ENCODE results near the gene CDH16.

The CDH16 gene

DNA sequence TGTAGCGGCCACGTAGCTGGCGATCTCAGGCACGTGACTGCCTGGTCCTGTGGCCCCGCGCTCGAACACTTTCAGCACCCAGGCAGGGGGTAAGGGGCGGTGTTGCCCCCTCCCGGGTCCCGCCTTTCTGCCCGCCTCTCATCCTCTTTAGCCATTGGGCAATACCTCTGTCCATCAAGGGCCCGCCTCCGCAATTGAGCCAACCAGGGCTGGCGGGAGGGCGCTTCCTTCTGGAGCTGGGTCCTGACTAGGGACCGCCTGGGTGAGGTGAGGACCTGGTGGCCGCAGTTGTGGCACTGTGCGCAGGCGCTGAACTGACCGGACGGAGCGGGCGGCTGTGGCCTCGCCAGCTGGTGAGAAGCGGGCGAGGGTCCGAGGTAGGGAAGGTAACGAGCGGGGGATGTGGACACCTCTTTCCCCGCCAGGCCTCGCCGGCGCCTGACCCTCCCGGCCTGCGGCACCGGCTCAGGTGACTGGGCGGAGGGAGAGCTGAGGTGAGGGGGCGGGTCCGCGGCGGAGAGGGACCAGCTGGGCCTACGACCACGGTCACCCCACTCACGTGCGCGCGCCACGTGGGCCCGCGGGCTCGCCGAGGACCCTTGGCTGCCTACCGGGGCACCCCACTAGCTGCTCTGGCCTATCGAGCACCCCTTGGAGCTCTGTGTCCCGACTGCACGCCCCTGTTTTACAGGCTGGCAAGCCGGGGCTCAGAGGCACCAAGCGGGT is 38.2 kb downstream of the CDH16 start, which contains the start of gene PDP2 (continued):
- TF ChIP-seq, protein P1, sequence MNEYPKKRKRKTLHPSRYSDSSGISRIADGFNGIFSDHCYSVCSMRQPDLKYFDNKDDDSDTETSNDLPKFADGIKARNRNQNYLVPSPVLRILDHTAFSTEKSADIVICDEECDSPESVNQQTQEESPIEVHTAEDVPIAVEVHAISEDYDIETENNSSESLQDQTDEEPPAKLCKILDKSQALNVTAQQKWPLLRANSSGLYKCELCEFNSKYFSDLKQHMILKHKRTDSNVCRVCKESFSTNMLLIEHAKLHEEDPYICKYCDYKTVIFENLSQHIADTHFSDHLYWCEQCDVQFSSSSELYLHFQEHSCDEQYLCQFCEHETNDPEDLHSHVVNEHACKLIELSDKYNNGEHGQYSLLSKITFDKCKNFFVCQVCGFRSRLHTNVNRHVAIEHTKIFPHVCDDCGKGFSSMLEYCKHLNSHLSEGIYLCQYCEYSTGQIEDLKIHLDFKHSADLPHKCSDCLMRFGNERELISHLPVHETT (tag by site-specific recombination; IDR thresholded peaks at IDR 0.05): no peak
- TF ChIP-seq ZNF223 (tag by site-specific recombination; IDR thresholded peaks at IDR 0.05) (no peak), ZFP41 (tag by site-specific recombination; IDR thresholded peaks at IDR 0.05; ENCODE audit: borderline replicate concordance) (no peak), ZNF221 (tag by site-specific recombination; IDR thresholded peaks at IDR 0.05; ENCODE audit: borderline replicate concordance) (no peak), ZNF660 (tag by site-specific recombination; IDR thresholded peaks at IDR 0.05) (no peak; the same call in 1 of the 2 replicates), GLI2 (tag by site-specific recombination; IDR thresholded peaks at IDR 0.05; ENCODE audit: borderline replicate concordance, low read depth) (no peak), SALL2 (tag by site-specific recombination; IDR thresholded peaks at IDR 0.05; ENCODE audit: borderline replicate concordance) (no peak), ZNF664 (tag by site-specific recombination; IDR thresholded peaks at IDR 0.05) (no peak), ZNF266 (tag by site-specific recombination; IDR thresholded peaks at IDR 0.05; ENCODE audit: low read depth) (no peak), ZSCAN23 (tag by site-specific recombination; IDR thresholded peaks at IDR 0.05) (no peak), ZNF121 (tag by site-specific recombination; IDR thresholded peaks at IDR 0.05) (0 out of 2 replicates have a peak, but pooled peaks have one; percentile 17), ZNF138 (tag by site-specific recombination; IDR thresholded peaks at IDR 0.05; ENCODE audit: borderline replicate concordance) (no peak), ZNF354C (tag by site-specific recombination; IDR thresholded peaks at IDR 0.05; ENCODE audit: borderline replicate concordance, low read depth) (no peak), ZNF175 (tag by site-specific recombination; IDR thresholded peaks at IDR 0.05) (no peak), ZNF10 (tag by site-specific recombination; IDR thresholded peaks at IDR 0.05) (peak; percentile 74; the same call in 1 of the 2 replicates), GLIS2 (tag by site-specific recombination; IDR thresholded peaks at IDR 0.05) (peak; percentile 97), ZNF114 (tag by site-specific recombination; IDR thresholded peaks at IDR 0.05) (no peak), ZNF558 (tag by site-specific recombination; IDR thresholded peaks at IDR 0.05) (0 out of 2 replicates have a peak, but pooled peaks have one; percentile 1), ZNF624 (tag by site-specific recombination; IDR thresholded peaks at IDR 0.05) (no peak), ZNF549 (tag by site-specific recombination; IDR thresholded peaks at IDR 0.05) (no peak), ZNF837 (tag by site-specific recombination; IDR thresholded peaks at IDR 0.05) (no peak), ZBTB8A (tag by site-specific recombination; IDR thresholded peaks at IDR 0.05) (no peak), ZNF112 (tag by site-specific recombination; IDR thresholded peaks at IDR 0.05) (no peak), ZNF830 (tag by site-specific recombination; IDR thresholded peaks at IDR 0.05; ENCODE audit: low read depth) (no peak), BCL11B (tag by site-specific recombination; IDR thresholded peaks at IDR 0.05; ENCODE audit: low read depth) (no peak)
- TF ChIP-seq, protein P2, sequence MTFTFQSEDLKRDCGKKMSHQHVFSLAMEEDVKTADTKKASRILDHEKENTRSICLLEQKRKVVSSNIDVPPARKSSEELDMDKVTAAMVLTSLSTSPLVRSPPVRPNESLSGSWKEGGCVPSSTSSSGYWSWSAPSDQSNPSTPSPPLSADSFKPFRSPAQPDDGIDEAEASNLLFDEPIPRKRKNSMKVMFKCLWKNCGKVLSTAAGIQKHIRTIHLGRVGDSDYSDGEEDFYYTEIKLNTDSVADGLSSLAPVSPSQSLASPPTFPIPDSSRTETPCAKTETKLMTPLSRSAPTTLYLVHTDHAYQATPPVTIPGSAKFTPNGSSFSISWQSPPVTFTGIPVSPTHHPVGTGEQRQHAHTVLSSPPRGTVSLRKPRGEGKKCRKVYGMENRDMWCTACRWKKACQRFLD (tag by site-specific recombination; IDR thresholded peaks at IDR 0.05): no peak
- TF ChIP-seq, protein P3, sequence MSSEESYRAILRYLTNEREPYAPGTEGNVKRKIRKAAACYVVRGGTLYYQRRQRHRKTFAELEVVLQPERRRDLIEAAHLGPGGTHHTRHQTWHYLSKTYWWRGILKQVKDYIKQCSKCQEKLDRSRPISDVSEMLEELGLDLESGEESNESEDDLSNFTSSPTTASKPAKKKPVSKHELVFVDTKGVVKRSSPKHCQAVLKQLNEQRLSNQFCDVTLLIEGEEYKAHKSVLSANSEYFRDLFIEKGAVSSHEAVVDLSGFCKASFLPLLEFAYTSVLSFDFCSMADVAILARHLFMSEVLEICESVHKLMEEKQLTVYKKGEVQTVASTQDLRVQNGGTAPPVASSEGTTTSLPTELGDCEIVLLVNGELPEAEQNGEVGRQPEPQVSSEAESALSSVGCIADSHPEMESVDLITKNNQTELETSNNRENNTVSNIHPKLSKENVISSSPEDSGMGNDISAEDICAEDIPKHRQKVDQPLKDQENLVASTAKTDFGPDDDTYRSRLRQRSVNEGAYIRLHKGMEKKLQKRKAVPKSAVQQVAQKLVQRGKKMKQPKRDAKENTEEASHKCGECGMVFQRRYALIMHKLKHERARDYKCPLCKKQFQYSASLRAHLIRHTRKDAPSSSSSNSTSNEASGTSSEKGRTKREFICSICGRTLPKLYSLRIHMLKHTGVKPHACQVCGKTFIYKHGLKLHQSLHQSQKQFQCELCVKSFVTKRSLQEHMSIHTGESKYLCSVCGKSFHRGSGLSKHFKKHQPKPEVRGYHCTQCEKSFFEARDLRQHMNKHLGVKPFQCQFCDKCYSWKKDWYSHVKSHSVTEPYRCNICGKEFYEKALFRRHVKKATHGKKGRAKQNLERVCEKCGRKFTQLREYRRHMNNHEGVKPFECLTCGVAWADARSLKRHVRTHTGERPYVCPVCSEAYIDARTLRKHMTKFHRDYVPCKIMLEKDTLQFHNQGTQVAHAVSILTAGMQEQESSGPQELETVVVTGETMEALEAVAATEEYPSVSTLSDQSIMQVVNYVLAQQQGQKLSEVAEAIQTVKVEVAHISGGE (tag by site-specific recombination; conservative IDR thresholded peaks at IDR 0.05; ENCODE audit: low read depth): no peak
- TF ChIP-seq, protein P4, sequence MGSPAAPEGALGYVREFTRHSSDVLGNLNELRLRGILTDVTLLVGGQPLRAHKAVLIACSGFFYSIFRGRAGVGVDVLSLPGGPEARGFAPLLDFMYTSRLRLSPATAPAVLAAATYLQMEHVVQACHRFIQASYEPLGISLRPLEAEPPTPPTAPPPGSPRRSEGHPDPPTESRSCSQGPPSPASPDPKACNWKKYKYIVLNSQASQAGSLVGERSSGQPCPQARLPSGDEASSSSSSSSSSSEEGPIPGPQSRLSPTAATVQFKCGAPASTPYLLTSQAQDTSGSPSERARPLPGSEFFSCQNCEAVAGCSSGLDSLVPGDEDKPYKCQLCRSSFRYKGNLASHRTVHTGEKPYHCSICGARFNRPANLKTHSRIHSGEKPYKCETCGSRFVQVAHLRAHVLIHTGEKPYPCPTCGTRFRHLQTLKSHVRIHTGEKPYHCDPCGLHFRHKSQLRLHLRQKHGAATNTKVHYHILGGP (tag by site-specific recombination; IDR thresholded peaks at IDR 0.05): no peak
- TF ChIP-seq, protein P5, sequence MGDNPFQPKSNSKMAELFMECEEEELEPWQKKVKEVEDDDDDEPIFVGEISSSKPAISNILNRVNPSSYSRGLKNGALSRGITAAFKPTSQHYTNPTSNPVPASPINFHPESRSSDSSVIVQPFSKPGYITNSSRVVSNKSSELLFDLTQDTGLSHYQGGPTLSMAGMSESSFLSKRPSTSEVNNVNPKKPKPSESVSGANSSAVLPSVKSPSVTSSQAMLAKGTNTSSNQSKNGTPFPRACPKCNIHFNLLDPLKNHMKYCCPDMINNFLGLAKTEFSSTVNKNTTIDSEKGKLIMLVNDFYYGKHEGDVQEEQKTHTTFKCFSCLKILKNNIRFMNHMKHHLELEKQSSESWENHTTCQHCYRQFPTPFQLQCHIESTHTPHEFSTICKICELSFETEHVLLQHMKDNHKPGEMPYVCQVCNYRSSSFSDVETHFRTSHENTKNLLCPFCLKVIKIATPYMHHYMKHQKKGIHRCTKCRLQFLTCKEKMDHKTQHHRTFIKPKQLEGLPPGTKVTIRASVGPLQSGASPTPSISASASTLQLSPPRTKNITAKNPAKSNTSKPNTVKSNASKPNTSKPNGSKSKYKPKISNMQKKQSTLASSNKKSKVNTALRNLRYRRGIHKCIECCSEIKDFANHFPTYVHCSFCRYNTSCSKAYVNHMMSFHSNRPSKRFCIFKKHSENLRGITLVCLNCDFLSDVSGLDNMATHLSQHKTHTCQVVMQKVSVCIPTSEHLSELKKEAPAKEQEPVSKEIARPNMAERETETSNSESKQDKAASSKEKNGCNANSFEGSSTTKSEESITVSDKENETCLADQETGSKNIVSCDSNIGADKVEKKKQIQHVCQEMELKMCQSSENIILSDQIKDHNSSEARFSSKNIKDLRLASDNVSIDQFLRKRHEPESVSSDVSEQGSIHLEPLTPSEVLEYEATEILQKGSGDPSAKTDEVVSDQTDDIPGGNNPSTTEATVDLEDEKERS (tag by site-specific recombination; IDR thresholded peaks at IDR 0.05): no peak

Data from HEK293 (cell line).